Lower lobe of right lung (tissue), 2 donors: ENCODE results near the gene KRT15. TPM values are rescaled to one million over a fixed set of nuclear protein-coding genes. Genes with fewer than 3 reads are reported as not detected.
A peak's percentile ranks its signal among the peaks of the same experiment; 100 is the strongest.

Experiments
- ATAC-seq, 2 donors: fragments of 200-7000 bp; cut with Tn5 transposase; one replicate each; pipeline ENCODE4 v1.9.1; 2020 to 2022; ENCODE audit warnings: mild to moderate bottlenecking in 2 of 2, moderate library complexity in 2 of 2
- DNase-seq: peaks from one replicate; pipeline ENCODE4 v3.0.0-alpha.2; 2020
- H3K27ac ChIP-seq: fragments of 200-600 bp; one replicate; pipeline ENCODE4 v1.8.0; 2022
- H3K27me3 ChIP-seq: fragments of 200-600 bp; one replicate; pipeline ENCODE4 v1.8.0; 2022; ENCODE audit warnings: low read depth
- H3K36me3 ChIP-seq: fragments of 200-600 bp; one replicate; pipeline ENCODE4 v1.8.0; 2022; ENCODE audit warnings: mild to moderate bottlenecking
- H3K4me1 ChIP-seq: fragments of 200-600 bp; one replicate; pipeline ENCODE4 v1.8.0; 2022
- H3K4me3 ChIP-seq: fragments of 200-600 bp; one replicate; pipeline ENCODE4 v1.8.0; 2022; ENCODE audit warnings: mild to moderate bottlenecking
- H3K9me3 ChIP-seq: fragments of 200-600 bp; one replicate; pipeline ENCODE4 v1.8.0; 2022
- CTCF ChIP-seq: fragments of 200-600 bp; IDR thresholded peaks from one replicate; pipeline ENCODE4 v1.8.0; 2022; ENCODE audit warnings: antibody characterized with exemption, mild to moderate bottlenecking
- intact Hi-C: fragments of 100-400 bp; cut with DNase I; formaldehyde crosslinking; loops from one replicate; pipeline ENCODE4 v1.11.0; 2022
- total RNA-seq: library from RNA; stranded (reverse); fragmentation: NEBNext Ultra II Directional; extraction: Animal tissue kit (Norgen Biotek cat#: 25700); gene quantifications from one replicate; pipeline ENCODE4 v1.2.1, GENCODE V29; 2021
- donor health status: DM: no; HTN: yes; CAD: no; lungs with severe emphysema.

The KRT15 gene
- total RNA-seq, 1 donor from 2014 or later: 9.0 TPM

DNA sequence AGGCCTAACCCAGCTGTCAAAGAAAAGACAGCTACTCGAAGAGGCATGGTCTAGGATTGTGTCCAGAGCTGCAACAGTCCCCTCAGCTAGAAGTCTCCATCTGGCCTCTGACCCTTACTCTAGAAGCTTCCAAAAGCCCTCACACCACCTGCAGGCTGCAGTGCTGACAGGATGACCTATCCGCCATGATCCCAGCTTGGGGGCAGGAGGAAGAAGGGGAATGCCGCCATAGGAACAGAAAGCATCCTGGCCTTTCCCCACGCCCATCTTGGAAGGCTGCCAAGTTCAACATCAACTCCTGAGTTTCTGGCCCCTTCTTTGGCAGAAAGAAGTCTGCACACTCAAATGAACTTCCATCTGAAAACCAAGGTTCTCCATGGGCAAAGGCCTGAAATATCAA, 25.9 kb downstream of the KRT15 start:
- Histone ChIP-seq H3K36me3 (no peaks in the 10 kb centered on the region), H3K4me3 (no peak overlapping the region), H3K9me3 (no peaks in the 10 kb centered on the region), H3K27me3 (no peaks in the 10 kb centered on the region), H3K27ac (peak overlapping the region; percentile 13), H3K4me1 (peaks cover 14% of the 10 kb centered on the region)
- TF ChIP-seq CTCF: no peak
- intact Hi-C loops: no loop called here
- ATAC-seq (no peak), DNase-seq (no peak)

DNA sequence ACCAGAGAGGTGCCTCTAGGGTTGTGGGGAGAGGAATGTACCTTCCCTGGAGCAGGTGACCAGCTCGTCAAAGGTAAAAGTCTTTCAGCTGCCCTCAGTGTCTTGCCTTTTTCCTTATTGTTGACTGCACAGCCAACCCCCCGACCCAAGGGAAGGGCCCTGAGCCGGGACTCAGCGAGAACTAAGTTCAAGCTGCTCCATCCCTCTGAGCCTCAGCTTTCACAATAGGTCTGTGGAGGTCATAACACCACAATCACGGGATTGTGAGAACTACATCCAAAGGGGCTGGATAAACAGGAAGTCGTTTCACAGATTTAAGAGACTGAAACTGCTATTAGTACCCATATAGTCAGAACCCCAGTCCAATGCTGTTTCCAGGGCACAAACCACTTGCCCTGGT, 26.3 kb downstream of the KRT15 start:
- peak in 1 of 2 donors; percentile 20 for ATAC-seq
- no peaks in the 10 kb centered on the region for H3K9me3 ChIP-seq
- no peak for TF ChIP-seq CTCF
- intact Hi-C loops: no loop called here
- no peak for DNase-seq
- H3K27me3 ChIP-seq: no peaks in the 10 kb centered on the region
- peak overlapping the region; percentile 13 for H3K27ac ChIP-seq
- H3K36me3 ChIP-seq: no peaks in the 10 kb centered on the region
- peaks cover 10% of the 10 kb centered on the region for H3K4me1 ChIP-seq
- no peak overlapping the region for H3K4me3 ChIP-seq

DNA sequence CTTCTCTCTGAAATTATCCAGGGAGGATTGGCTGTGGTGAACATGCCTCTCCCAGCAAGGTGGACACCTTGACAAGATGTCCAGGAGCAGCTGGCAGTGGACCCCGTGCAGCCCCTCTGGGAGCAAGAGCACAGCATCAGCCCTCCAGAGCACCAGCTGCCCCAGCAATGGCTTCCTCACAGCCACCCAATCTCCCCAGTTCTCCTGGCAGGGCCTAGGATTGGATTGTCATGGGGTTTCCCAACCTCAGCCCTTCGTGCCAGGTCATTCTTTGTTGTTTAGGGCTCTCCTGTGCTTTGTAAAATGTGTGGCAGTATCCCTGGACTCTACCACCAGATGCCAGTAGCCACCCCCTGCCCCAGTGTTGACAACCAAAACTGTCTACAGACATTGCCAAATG, 27.2 kb downstream of the KRT15 start:
- Histone ChIP-seq H3K9me3 (no peaks in the 10 kb centered on the region), H3K4me3 (no peak overlapping the region), H3K27me3 (no peaks in the 10 kb centered on the region), H3K27ac (no peak overlapping the region), H3K36me3 (no peaks in the 10 kb centered on the region), H3K4me1 (peaks cover 10% of the 10 kb centered on the region)
- ATAC-seq (no peak), DNase-seq (no peak)
- TF ChIP-seq CTCF: no peak
- intact Hi-C loops: no loop called here

DNA sequence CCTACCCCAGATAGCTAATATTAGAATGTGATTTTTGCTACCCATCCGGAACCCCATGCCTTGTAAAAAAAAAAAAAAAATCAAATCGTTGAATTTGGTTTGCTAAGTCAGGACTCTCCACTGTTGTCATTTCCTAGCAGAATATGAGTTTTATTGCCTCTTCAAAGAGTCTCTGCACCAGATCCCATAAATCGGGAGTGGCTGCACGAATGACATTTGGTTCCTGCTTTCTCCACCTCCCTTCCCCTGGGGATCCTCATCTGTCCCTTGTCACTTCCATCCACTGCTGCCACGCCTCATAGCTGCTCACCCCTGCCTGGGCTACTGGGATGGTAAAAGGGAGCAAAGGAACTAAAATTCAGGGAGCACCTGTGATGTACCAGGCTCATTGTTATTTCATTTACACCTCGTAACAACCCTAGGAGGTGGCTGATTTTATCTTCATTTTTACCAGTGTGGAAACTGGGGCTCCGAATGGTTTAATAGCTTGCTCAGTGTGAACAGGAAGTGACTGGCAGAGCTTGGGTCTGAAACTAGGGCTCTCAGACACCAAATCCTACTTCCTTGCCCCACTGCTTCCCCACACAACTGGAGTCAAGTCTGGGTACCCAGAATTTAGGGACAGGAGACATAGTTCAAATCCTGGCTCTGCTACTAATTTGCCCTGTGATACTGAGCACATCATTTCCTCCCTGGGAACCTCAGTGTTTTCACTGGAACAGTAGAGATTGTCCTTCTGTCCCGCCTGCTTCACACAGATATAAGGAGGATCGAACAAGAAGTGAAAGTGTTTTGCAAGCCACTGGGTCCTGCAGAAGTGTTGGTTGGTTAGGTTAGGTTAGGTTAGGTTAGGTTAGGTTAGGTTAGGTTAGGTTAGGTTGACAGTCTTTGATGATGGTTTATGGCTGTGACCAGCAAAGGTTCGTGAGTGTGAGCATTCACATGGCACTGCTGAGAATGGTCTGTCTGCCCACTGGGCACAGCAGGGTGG, 28.4 kb downstream of the KRT15 start:
- DNase-seq (no peak), ATAC-seq (no peak)
- Histone ChIP-seq H3K4me3 (no peak overlapping the region), H3K27ac (no peak overlapping the region), H3K27me3 (no peaks in the 10 kb centered on the region), H3K36me3 (no peaks in the 10 kb centered on the region), H3K4me1 (peaks cover 10% of the 10 kb centered on the region), H3K9me3 (no peaks in the 10 kb centered on the region)
- intact Hi-C loops: no loop called here
- TF ChIP-seq CTCF: no peak

GRCh38 chr17:41489531-41489930, 29.2 kb downstream of the KRT15 start, which contains the start of gene KRT36:
Gene KRT36, minus strand, starts transcription at chr17:41489910. Its CDS starts 46 bp downstream, at chr17:41489864.
- Histone ChIP-seq H3K4me3 (no peak within 1 kb of the TSS), H3K27me3 (no peaks in the 10 kb centered on the region), H3K27ac (no peak within 1 kb of the TSS), H3K36me3 (no peaks in the 10 kb centered on the region), H3K4me1 (peaks cover 10% of the 10 kb centered on the region), H3K9me3 (no peaks in the 10 kb centered on the region)
- intact Hi-C loops: no loop called here
- DNase-seq: no peak
- ATAC-seq: no peak
- TF ChIP-seq CTCF: no peak
